Bronchial epithelial cell (primary cell): ENCODE data around the gene TNP2. TPM values are rescaled to one million over a fixed set of nuclear protein-coding genes. Genes with fewer than 3 reads are reported as not detected.

Experiments used
- DNase-seq: peaks from one replicate; pipeline ENCODE4 v3.0.0-alpha.2; 2010; ENCODE audit warnings: low read depth
- FAIRE-seq: peaks from 2 replicates; lab custom pipeline; 2011; peaks lifted over from hg19 to GRCh38; lab: Jason Lieb, UNC
- H3K27me3 ChIP-seq: 2 replicates; pipeline ENCODE4 v1.5.1; 2011; ENCODE audit warnings: low read length; ENCODE audit not compliant: control insufficient read depth, insufficient read depth
- H3K36me3 ChIP-seq: 2 replicates; pipeline ENCODE4 v1.5.1; 2011; ENCODE audit warnings: low read length; ENCODE audit not compliant: control insufficient read depth, insufficient read depth
- H3K4me3 ChIP-seq: 2 replicates; pipeline ENCODE4 v1.5.1; 2011; ENCODE audit warnings: mild to moderate bottlenecking, low read depth, low read length, control low read depth
- CTCF ChIP-seq: IDR thresholded peaks from 2 replicates; pipeline ENCODE4 v1.5.1; 2011; ENCODE audit warnings: mild to moderate bottlenecking, moderate library complexity, low read length, control low read depth, inconsistent platforms; ENCODE audit not compliant: insufficient read depth, severe bottlenecking
- total RNA-seq: library from RNA; depleted of rRNA; stranded (reverse); fragments of >200 nt; gene quantifications from 2 replicates; pipeline ENCODE4 v1.2.1, GENCODE V29; 2014

TNP2 gene
- total RNA-seq, 1 donor from 2014 or later = not detected

- no peak for TF ChIP-seq CTCF
- no peak overlapping the region for H3K4me3 ChIP-seq
- FAIRE-seq = no peak
- no peaks in the 10 kb centered on the region for H3K36me3 ChIP-seq
- H3K27me3 ChIP-seq = no peaks in the 10 kb centered on the region
- no peak for DNase-seq
Observed at GRCh38 chr16:11236461-11237254, 32.5 kb downstream of the TNP2 start.

- H3K27me3 ChIP-seq = no peaks in the 10 kb centered on the region
- H3K36me3 ChIP-seq = no peaks in the 10 kb centered on the region
- no peak for DNase-seq
- no peak for TF ChIP-seq CTCF
- no peak for FAIRE-seq
- no peak overlapping the region for H3K4me3 ChIP-seq
Observed at GRCh38 chr16:11235703-11235991, 33.5 kb downstream of the TNP2 start.

- H3K27me3 ChIP-seq = no peaks in the 10 kb centered on the region
- FAIRE-seq (no peak), DNase-seq (no peak)
- H3K36me3 ChIP-seq = no peaks in the 10 kb centered on the region
- TF ChIP-seq CTCF = no peak
- H3K4me3 ChIP-seq = no peak overlapping the region
Observed at GRCh38 chr16:11234884-11235702, 34.0 kb downstream of the TNP2 start.

- no peak for TF ChIP-seq CTCF
- Histone ChIP-seq H3K27me3 (no peaks in the 10 kb centered on the region), H3K4me3 (no peak overlapping the region), H3K36me3 (no peaks in the 10 kb centered on the region)
- FAIRE-seq (no peak), DNase-seq (no peak)
Observed at GRCh38 chr16:11233727-11234376, 35.3 kb downstream of the TNP2 start.

- no peak for TF ChIP-seq CTCF
- no peak for FAIRE-seq
- no peak for DNase-seq
- no peaks in the 10 kb centered on the region for H3K27me3 ChIP-seq
- no peak overlapping the region for H3K4me3 ChIP-seq
- H3K36me3 ChIP-seq = no peaks in the 10 kb centered on the region
Observed at GRCh38 chr16:11232852-11233726, 36.0 kb downstream of the TNP2 start.
